ENCODE measurements around the gene FRK.

FRK gene

DNA sequence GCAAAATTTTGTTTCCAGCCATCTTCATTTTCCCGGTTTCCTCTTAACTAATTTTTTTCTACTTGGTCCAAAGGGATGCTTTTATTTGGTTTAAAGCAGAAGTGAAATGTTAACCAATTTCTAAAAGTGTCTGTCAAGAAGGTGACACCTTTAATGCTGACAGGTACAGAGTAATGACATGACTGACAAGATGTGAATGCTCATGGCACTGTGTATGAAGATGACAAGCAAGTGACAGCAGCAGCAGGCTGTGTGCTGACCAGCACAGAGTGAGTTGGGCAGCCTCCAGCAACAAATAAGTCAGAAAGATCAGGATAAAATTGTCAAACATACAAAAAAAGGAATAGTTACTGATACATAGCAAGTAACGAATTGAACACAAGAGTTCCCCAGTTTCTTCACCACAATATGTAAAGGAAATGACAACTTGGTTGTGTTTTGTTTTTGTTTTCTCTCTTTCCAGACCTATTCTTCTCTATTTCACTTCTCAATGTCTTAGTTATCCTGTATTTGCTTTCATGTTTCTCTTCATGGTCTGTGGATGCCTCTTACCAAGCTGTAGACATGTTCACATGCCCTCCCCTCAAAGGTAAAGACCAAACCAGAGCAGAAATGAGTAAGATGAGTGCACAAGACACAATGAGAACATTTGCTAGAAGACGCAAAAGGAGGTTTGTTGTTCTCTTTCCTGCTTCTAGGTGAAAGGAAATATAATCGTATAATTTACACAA lies 174.9 kb downstream of the FRK start:
- DNase-seq: no peak

DNA sequence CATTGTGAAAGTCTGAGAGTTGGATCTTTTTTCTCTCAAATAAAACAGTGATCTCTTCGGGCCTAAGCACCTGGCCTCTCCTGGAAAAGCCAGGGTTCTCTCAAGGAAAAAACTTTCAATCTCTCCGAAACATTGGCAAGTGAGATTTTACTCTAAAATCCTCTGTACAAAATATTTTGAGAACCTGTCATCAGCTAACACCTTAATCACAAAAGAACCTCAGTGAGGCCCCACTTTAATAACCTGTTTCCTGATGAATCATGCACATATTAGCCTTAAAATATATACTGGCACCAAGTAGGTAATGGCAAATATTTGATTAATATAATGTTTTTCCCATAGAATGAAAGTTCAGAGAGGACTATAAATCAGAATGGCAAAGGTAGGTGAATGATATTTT lies 177.9 kb downstream of the FRK start:
- DNase-seq: no peak

DNA sequence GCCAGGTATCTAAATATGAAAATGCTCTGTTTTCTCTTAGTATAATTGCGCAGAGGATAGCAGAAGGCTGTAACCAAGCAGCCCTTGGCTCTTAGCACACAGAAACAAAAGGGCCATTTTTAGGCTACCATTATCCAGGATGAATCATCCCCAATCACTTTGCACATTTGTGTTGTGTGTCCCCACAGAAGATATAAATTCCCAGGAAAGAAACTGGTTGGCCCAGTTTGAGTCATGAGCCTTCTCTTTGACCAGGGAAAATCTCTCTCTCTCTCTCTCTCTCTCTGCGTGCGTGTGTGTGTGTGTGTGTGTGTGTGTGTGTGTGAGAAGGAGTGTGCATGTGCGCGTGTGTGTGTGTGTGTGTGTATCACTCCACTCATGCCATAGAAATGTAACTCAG lies 178.5 kb downstream of the FRK start:
- DNase-seq: no peak
